Measurements from ENCODE around the gene TMEM131.
"Not testable (repeated sequence)": the region's sequence is repeated elsewhere in the genome, so short reads cannot be mapped to it uniquely, and the experiment has no call there.

The TMEM131 gene

DNA sequence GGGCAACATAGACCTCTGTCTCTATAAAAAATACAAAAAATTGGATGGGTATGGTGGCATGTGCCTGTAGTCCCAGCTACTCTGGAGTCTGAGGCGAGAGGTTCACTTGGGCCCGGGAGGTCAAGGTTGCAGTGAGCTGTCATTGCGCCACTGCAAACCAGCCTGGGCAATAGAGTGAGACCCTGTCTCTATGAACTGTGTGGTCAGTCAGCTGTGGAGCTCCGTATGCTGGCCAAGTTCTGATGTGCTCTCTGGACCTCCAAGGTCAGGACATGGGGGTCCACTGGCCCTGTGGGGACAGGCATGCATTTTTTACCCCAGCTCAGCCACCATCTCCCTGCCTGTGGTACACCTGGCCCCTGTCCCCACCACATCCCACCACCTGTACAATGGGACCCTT is 71.6 kb downstream of the TMEM131 start:
- TF ChIP-seq, protein P1, sequence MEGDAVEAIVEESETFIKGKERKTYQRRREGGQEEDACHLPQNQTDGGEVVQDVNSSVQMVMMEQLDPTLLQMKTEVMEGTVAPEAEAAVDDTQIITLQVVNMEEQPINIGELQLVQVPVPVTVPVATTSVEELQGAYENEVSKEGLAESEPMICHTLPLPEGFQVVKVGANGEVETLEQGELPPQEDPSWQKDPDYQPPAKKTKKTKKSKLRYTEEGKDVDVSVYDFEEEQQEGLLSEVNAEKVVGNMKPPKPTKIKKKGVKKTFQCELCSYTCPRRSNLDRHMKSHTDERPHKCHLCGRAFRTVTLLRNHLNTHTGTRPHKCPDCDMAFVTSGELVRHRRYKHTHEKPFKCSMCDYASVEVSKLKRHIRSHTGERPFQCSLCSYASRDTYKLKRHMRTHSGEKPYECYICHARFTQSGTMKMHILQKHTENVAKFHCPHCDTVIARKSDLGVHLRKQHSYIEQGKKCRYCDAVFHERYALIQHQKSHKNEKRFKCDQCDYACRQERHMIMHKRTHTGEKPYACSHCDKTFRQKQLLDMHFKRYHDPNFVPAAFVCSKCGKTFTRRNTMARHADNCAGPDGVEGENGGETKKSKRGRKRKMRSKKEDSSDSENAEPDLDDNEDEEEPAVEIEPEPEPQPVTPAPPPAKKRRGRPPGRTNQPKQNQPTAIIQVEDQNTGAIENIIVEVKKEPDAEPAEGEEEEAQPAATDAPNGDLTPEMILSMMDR (IDR thresholded peaks at IDR 0.05; ENCODE audit: borderline replicate concordance, insufficient read depth, low read depth, low read length) = no peak
- no peak overlapping the region for H3K4me3 ChIP-seq (ENCODE audit: low read depth, low read length)

DNA sequence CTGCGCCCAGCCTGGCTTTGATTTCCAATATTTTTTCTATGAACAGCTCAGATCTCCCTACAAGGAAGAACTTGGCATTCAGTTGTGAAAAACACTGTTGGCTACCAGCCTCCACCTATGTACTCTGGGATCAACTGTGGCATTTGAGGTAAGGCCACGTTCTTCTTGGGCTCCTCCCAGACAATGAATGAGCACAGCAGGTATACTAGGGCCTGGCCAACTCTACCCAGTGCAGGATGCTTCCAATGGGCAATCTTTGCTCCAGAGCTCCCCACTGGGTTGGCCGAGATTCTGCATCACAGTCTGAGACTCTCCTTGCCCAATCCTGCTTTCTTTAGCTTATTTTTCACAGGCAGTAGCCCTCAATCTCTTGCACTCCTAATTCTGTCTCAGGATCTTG is 75.9 kb downstream of the TMEM131 start:
- no peak overlapping the region for H3K4me3 ChIP-seq (ENCODE audit: low read depth, low read length)
- TF ChIP-seq, protein P1 (IDR thresholded peaks at IDR 0.05; ENCODE audit: borderline replicate concordance, insufficient read depth, low read depth, low read length) = no peak

DNA sequence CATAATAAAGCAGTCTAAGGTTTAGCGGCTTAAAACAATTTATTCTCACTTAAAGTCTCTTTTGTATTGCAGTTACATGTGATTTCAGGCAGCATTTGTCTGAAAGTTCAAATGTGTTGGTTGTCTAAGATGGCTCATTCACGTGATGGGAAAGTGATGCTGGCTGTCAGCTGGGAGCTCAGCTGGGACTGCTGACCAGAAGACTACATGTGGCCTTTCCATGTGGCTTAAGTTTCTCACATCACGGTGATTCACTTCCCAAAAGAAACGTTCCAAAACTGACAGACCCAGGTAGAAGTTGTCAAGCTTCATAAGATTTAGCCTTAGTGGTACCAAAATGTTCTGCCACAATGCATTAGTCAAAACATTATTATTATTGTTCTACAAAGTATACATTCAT is 76.9 kb downstream of the TMEM131 start:
- TF ChIP-seq, protein P1 (IDR thresholded peaks at IDR 0.05; ENCODE audit: borderline replicate concordance, insufficient read depth, low read depth, low read length) = no peak
- no peak overlapping the region for H3K4me3 ChIP-seq (ENCODE audit: low read depth, low read length)

DNA sequence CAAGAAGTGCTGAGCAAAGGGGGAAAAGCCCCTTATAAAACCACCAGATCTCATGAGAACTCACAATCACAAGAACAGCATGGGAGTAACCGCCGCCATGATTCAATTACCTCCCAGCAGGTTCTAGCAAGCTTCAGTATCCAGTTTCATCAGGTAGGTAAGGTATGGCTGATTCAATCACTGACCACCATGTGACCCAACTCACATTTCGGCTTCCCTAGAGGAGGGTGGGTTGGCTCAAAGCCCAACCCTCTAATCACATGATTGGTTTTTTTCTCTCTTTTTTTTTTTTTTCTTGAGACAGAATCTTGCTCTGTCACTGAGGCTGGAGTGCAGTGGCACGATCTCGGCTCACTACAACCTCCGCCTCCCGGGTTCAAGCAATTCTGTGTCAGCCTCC is 78.1 kb downstream of the TMEM131 start:
- not testable (repeated sequence) for H3K4me3 ChIP-seq (ENCODE audit: low read depth, low read length)

DNA sequence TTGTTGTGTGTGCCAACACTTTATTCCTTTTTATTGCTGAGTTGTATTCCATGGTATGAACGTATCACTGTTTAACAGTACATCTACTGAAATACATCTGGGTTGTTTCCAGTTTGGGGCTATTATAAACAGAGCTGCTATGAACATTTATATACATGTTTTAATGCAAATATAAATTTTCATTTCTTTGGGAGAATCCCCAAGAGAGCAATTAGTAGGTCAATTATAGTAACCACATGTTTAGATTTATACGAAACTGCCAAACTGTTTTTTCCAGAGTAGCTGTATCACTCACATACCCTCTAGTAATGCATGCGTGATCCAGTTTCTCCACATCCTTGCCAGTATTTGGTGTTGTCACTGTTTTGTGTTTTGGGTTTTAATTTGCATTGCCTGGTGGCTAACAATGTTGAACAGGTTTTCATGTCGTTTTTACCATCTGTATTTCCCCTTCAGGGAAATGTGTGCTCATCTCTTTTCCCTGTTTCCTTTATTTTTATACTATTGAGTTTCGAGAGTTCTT is 81.0 kb downstream of the TMEM131 start:
- TF ChIP-seq, protein P1 (IDR thresholded peaks at IDR 0.05; ENCODE audit: borderline replicate concordance, insufficient read depth, low read depth, low read length) = no peak
- H3K4me3 ChIP-seq (ENCODE audit: low read depth, low read length) = no peak overlapping the region

DNA sequence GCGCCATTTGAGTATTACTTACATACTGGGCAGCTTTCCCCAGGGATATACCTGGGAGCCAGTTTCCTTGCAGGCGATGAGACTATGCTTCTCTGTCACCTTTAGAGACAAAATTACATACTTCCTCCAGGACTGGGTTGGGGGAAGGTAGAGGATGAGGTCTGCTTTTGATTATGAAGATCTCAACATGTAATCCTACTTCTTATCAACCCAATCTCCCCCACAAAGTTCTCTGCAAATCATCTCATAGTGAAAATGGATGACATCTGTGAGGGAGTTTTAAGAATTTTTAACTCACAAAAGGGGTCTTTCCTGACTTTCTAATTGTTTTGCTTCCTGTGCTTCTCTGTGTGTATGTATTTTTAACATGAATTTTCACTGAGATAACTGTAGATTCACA is 81.9 kb downstream of the TMEM131 start:
- H3K4me3 ChIP-seq (ENCODE audit: low read depth, low read length) = no peak overlapping the region
- TF ChIP-seq, protein P1 (IDR thresholded peaks at IDR 0.05; ENCODE audit: borderline replicate concordance, insufficient read depth, low read depth, low read length) = no peak

DNA sequence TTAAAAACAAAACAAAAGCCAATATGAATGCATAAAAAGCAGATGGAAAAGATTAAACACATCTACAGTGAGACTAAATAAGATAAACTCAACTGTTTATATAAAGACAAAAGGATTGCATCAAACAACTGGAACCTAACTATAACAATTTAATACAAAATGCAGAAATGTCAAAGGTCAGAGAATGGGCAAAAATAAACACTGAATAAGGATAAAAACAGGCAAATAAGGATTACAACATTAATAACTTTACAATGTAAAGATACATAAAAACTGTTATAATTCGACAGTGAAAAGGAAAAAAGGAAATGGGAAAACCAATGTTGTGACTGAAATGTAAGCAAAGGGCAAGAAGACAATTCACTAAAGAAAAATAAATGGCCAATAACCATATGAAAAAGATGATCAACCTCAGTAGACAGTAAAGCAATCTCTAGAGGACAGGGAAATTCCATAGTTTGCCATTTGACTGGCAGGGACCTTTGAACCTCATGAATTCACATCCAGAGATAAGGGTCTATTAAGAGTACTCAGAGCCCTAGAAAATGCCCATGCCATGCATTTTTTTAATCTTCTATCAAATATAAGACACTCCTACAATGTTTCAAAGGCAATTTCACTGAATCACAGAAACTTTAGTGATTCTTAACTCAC is 83.7 kb downstream of the TMEM131 start:
- H3K4me3 ChIP-seq (ENCODE audit: low read depth, low read length) = no peak overlapping the region
- TF ChIP-seq, protein P1 (IDR thresholded peaks at IDR 0.05; ENCODE audit: borderline replicate concordance, insufficient read depth, low read depth, low read length) = no peak
